HEK293 (cell line): Measurements from ENCODE around the gene OXSM.

Experiments used
- CTCF ChIP-seq: fragments of 450-650 bp; formaldehyde crosslinking; IDR thresholded peaks from 2 replicates; pipeline ENCODE4 v1.5.1; 2016; ENCODE audit warnings: missing biosample characterization, missing genetic modification characterization
- MYNN ChIP-seq: fragments of 450-650 bp; formaldehyde crosslinking; IDR thresholded peaks from 2 replicates; pipeline ENCODE4 v1.5.1; 2016; ENCODE audit warnings: missing biosample characterization, missing genetic modification characterization, borderline replicate concordance
- ZBTB1 ChIP-seq: fragments of 450-650 bp; formaldehyde crosslinking; IDR thresholded peaks from 2 replicates; pipeline ENCODE4 v1.5.1; 2016; ENCODE audit warnings: missing biosample characterization, missing genetic modification characterization
- ZBTB21 ChIP-seq: fragments of 450-650 bp; formaldehyde crosslinking; IDR thresholded peaks from 2 replicates; pipeline ENCODE4 v1.5.1; 2017; ENCODE audit warnings: missing biosample characterization, missing genetic modification characterization
- ZBTB44 ChIP-seq: fragments of 450-650 bp; IDR thresholded peaks from 2 replicates; pipeline ENCODE4 v1.5.1; 2018; ENCODE audit warnings: missing biosample characterization, mild to moderate bottlenecking, missing genetic modification characterization
- ZNF19 ChIP-seq: fragments of 450-650 bp; formaldehyde crosslinking; IDR thresholded peaks from 2 replicates; pipeline ENCODE4; 2016; ENCODE audit warnings: missing biosample characterization, missing genetic modification characterization, low read depth
- ZNF214 ChIP-seq: fragments of 450-650 bp; formaldehyde crosslinking; IDR thresholded peaks from 2 replicates; pipeline ENCODE4 v1.5.1; 2017; ENCODE audit warnings: missing biosample characterization, mild to moderate bottlenecking, missing genetic modification characterization, borderline replicate concordance
- ZNF391 ChIP-seq: fragments of 450-650 bp; formaldehyde crosslinking; IDR thresholded peaks from 2 replicates; pipeline ENCODE4 v1.5.1; 2016; ENCODE audit warnings: low read depth, missing biosample characterization, missing genetic modification characterization, borderline replicate concordance
- ZNF558 ChIP-seq: fragments of 450-650 bp; formaldehyde crosslinking; IDR thresholded peaks from 2 replicates; pipeline ENCODE4 v1.5.1; 2016; ENCODE audit warnings: missing biosample characterization, missing genetic modification characterization
- ZNF600 ChIP-seq: fragments of 450-650 bp; formaldehyde crosslinking; IDR thresholded peaks from 2 replicates; pipeline ENCODE4 v1.5.1; 2016; ENCODE audit warnings: missing biosample characterization, missing genetic modification characterization
- ZNF624 ChIP-seq: fragments of 450-650 bp; formaldehyde crosslinking; IDR thresholded peaks from 2 replicates; pipeline ENCODE4 v1.5.1; 2017; ENCODE audit warnings: missing biosample characterization, missing genetic modification characterization
- TF ChIP-seq, protein P1 (sequence below): fragments of 450-650 bp; formaldehyde crosslinking; IDR thresholded peaks from 2 replicates; pipeline ENCODE4 v1.5.1; 2016; ENCODE audit warnings: missing biosample characterization, missing genetic modification characterization, low read depth
- TF ChIP-seq, protein P2 (sequence below): fragments of 450-650 bp; formaldehyde crosslinking; conservative IDR thresholded peaks from 2 replicates; pipeline ENCODE4 v1.5.1; 2016; ENCODE audit warnings: low read depth, missing biosample characterization, missing genetic modification characterization
- TF ChIP-seq, protein P3 (sequence below): fragments of 450-650 bp; formaldehyde crosslinking; IDR thresholded peaks from 2 replicates; pipeline ENCODE4 v1.5.1; 2016; ENCODE audit warnings: missing biosample characterization, missing genetic modification characterization

GRCh38 chr3:25748189-25748588 is 41.7 kb upstream of the OXSM start:
- TF ChIP-seq CTCF (tag by site-specific recombination) (no peak), ZNF600 (tag by site-specific recombination) (no peak), ZNF624 (no peak), MYNN (no peak), ZNF214 (no peak), ZBTB21 (tag by site-specific recombination) (no peak), ZNF19 (tag by site-specific recombination) (no peak), ZBTB44 (tag by site-specific recombination) (no peak), ZBTB1 (tag by site-specific recombination) (no peak), ZNF391 (no peak), ZNF558 (tag by site-specific recombination) (no peak)
- TF ChIP-seq, protein P1, sequence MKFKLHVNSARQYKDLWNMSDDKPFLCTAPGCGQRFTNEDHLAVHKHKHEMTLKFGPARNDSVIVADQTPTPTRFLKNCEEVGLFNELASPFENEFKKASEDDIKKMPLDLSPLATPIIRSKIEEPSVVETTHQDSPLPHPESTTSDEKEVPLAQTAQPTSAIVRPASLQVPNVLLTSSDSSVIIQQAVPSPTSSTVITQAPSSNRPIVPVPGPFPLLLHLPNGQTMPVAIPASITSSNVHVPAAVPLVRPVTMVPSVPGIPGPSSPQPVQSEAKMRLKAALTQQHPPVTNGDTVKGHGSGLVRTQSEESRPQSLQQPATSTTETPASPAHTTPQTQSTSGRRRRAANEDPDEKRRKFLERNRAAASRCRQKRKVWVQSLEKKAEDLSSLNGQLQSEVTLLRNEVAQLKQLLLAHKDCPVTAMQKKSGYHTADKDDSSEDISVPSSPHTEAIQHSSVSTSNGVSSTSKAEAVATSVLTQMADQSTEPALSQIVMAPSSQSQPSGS (tag by site-specific recombination) = no peak
- TF ChIP-seq, protein P2, sequence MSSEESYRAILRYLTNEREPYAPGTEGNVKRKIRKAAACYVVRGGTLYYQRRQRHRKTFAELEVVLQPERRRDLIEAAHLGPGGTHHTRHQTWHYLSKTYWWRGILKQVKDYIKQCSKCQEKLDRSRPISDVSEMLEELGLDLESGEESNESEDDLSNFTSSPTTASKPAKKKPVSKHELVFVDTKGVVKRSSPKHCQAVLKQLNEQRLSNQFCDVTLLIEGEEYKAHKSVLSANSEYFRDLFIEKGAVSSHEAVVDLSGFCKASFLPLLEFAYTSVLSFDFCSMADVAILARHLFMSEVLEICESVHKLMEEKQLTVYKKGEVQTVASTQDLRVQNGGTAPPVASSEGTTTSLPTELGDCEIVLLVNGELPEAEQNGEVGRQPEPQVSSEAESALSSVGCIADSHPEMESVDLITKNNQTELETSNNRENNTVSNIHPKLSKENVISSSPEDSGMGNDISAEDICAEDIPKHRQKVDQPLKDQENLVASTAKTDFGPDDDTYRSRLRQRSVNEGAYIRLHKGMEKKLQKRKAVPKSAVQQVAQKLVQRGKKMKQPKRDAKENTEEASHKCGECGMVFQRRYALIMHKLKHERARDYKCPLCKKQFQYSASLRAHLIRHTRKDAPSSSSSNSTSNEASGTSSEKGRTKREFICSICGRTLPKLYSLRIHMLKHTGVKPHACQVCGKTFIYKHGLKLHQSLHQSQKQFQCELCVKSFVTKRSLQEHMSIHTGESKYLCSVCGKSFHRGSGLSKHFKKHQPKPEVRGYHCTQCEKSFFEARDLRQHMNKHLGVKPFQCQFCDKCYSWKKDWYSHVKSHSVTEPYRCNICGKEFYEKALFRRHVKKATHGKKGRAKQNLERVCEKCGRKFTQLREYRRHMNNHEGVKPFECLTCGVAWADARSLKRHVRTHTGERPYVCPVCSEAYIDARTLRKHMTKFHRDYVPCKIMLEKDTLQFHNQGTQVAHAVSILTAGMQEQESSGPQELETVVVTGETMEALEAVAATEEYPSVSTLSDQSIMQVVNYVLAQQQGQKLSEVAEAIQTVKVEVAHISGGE (tag by site-specific recombination) = no peak
- TF ChIP-seq, protein P3, sequence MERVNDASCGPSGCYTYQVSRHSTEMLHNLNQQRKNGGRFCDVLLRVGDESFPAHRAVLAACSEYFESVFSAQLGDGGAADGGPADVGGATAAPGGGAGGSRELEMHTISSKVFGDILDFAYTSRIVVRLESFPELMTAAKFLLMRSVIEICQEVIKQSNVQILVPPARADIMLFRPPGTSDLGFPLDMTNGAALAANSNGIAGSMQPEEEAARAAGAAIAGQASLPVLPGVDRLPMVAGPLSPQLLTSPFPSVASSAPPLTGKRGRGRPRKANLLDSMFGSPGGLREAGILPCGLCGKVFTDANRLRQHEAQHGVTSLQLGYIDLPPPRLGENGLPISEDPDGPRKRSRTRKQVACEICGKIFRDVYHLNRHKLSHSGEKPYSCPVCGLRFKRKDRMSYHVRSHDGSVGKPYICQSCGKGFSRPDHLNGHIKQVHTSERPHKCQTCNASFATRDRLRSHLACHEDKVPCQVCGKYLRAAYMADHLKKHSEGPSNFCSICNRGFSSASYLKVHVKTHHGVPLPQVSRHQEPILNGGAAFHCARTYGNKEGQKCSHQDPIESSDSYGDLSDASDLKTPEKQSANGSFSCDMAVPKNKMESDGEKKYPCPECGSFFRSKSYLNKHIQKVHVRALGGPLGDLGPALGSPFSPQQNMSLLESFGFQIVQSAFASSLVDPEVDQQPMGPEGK (tag by site-specific recombination) = no peak
